A673 (cell line): ENCODE results near the gene TTC7B. TPM values are rescaled to one million over a fixed set of nuclear protein-coding genes. Genes with fewer than 3 reads are reported as not detected.

Source experiments
- BruUV-seq: library from RNA; stranded (reverse); fragments of 400-500 nt; replicated peaks from 2 replicates; lab custom pipeline; 2021; lab: Mats Ljungman, UMichigan
- CTCF ChIA-PET: fragments of 300-600 bp; sonication (Branson Sonifier 250); formaldehyde crosslinking; loops from one replicate; lab custom pipeline; 2022; ENCODE audit warnings: antibody characterized with exemption; lab: Charles Lee
- POLR2A ChIA-PET: fragments of 300-600 bp; sonication (Branson Sonifier 250); formaldehyde crosslinking; loops from one replicate; lab custom pipeline; 2022; ENCODE audit warnings: antibody characterized with exemption; ENCODE audit not compliant: low non-redundant PET; lab: Charles Lee
- DNase-seq: peaks from one replicate; pipeline ENCODE4 v3.0.0-alpha.2; 2015; ENCODE audit warnings: low spot score
- H3K27ac ChIP-seq: fragments of 200-600 bp; sonication (generic); 2 replicates; pipeline ENCODE4 v1.5.1; 2016; ENCODE audit warnings: mixed run types, low read depth, mild to moderate bottlenecking, mixed read lengths, antibody characterized with exemption, low read length; ENCODE audit not compliant: poor library complexity, severe bottlenecking
- H3K27me3 ChIP-seq: fragments of 200-600 bp; sonication (generic); replicated peaks from 2 replicates; pipeline ENCODE4 v1.6.1; 2017; ENCODE audit warnings: mixed run types, low read depth, mild to moderate bottlenecking, mixed read lengths, antibody characterized with exemption, low read length; ENCODE audit not compliant: insufficient read depth, poor library complexity
- H3K36me3 ChIP-seq: fragments of 200-600 bp; sonication (generic); 2 replicates; pipeline ENCODE4 v1.6.1; 2016; ENCODE audit warnings: mixed run types, mild to moderate bottlenecking, mixed read lengths, antibody characterized with exemption, low read length; ENCODE audit not compliant: insufficient read depth, poor library complexity, severe bottlenecking
- H3K4me1 ChIP-seq: fragments of 200-600 bp; sonication (generic); 2 replicates; pipeline ENCODE4 v1.6.1; 2017; ENCODE audit warnings: mixed run types, mild to moderate bottlenecking, mixed read lengths, antibody characterized with exemption, low read length; ENCODE audit not compliant: insufficient read depth, poor library complexity, severe bottlenecking
- H3K4me3 ChIP-seq: fragments of 200-600 bp; sonication (generic); 2 replicates; pipeline ENCODE4 v1.5.1; 2016; ENCODE audit warnings: low read depth, mixed run types, mild to moderate bottlenecking, mixed read lengths, low read length; ENCODE audit not compliant: poor library complexity, severe bottlenecking
- H3K9me3 ChIP-seq: fragments of 200-600 bp; sonication (generic); 2 replicates; pipeline ENCODE4 v1.6.1; 2016; ENCODE audit warnings: mixed run types, low read depth, mild to moderate bottlenecking, mixed read lengths, antibody characterized with exemption, low read length; ENCODE audit not compliant: poor library complexity, severe bottlenecking
- EZH2 ChIP-seq: fragments of 200-600 bp; sonication (generic); IDR thresholded peaks from 2 replicates; pipeline ENCODE4 v1.6.1; 2017; ENCODE audit warnings: borderline replicate concordance, low read depth, mild to moderate bottlenecking, mixed read lengths, antibody characterized with exemption, low read length; ENCODE audit not compliant: poor library complexity, severe bottlenecking
- intact Hi-C: fragments of 100-400 bp; cut with micrococcal nuclease; formaldehyde crosslinking; loops from one replicate; pipeline ENCODE4 v1.10.0; 2022; ENCODE audit not compliant: unreplicated experiment
- total RNA-seq: library from RNA; stranded (reverse); gene quantifications from 2 replicates; pipeline ENCODE4 v1.2.3, GENCODE V29; 2021
- TF ChIP-seq, protein P1 (sequence below): fragments of 300-800, 200-600 bp; sonication (generic); conservative IDR thresholded peaks from 2 replicates; pipeline ENCODE4 v1.5.1; 2017; ENCODE audit warnings: low read depth, mild to moderate bottlenecking, antibody characterized with exemption, low read length, moderate library complexity, mixed read lengths

Gene TTC7B
- total RNA-seq, 1 experiment from 2014 or later, result 39.2 TPM

DNA sequence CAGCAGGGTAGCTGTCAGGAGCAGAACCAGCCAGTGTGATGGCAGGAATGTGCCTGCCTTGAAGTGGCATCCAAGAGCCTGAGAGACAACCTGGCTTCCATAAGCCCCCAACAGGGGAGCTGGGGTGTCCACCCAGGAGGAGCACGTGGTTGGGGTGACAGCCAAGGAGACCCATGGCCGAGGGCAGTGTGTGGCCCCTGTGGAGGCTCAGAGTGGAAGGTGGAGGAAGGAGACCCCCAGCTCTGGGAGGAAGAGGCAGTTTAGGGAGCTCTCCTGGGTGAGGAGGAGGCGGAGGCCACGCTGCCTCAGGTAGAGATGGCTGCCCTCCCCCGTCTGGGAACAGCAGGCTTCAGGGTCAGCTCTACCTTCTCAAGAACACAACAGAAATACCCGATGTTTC is 272.4 kb downstream of the TTC7B start:
- Histone ChIP-seq H3K4me1 (no peaks in the 10 kb centered on the region), H3K27ac (no peak overlapping the region), H3K27me3 (no peaks in the 10 kb centered on the region), H3K4me3 (no peak overlapping the region), H3K9me3 (no peaks in the 10 kb centered on the region), H3K36me3 (no peaks in the 10 kb centered on the region)
- TF ChIP-seq, protein P1, sequence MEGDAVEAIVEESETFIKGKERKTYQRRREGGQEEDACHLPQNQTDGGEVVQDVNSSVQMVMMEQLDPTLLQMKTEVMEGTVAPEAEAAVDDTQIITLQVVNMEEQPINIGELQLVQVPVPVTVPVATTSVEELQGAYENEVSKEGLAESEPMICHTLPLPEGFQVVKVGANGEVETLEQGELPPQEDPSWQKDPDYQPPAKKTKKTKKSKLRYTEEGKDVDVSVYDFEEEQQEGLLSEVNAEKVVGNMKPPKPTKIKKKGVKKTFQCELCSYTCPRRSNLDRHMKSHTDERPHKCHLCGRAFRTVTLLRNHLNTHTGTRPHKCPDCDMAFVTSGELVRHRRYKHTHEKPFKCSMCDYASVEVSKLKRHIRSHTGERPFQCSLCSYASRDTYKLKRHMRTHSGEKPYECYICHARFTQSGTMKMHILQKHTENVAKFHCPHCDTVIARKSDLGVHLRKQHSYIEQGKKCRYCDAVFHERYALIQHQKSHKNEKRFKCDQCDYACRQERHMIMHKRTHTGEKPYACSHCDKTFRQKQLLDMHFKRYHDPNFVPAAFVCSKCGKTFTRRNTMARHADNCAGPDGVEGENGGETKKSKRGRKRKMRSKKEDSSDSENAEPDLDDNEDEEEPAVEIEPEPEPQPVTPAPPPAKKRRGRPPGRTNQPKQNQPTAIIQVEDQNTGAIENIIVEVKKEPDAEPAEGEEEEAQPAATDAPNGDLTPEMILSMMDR, result no peak
- no peak for TF ChIP-seq EZH2
- intact Hi-C loops, result no loop called here
- ChIA-PET POLR2A (interaction anchor here (0.9 kb wide), 1 partner anchor 78 kb away, joined by 3 read pairs; no protein-coding TSS in a partner anchor), CTCF (no interaction called here)
- no TSS peak for BruUV-seq
- DNase-seq, result no peak

DNA sequence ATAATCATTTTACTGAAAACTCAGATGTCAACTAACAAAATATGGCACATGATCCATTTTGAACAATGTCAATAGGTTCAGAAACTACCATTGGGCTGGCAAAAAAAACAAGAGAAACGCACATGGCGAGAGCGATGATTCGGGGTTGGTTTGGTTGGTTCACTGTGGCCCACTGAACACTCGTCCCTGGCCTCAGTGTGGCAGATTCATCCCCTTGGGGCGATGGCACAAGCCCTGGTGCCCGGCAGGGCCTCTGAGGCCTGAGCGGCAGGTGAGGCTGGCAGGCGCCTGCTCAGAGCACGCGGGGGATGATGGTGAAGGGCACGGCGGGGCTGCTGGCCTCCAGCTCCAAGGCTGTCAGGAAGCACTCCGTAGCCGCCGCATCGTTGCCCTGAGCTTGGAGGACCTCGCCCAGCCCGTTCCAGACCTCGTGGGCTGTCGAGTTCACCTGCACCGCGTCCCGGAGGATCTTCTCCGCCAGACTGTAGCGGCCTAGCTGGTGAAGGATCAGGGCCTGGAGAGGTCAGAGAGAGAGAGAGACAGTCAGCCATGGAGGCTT is 275.1 kb downstream of the TTC7B start:
- no TSS peak for BruUV-seq
- CTCF ChIA-PET, result no interaction called here
- POLR2A ChIA-PET, result no interaction called here
- no peak for DNase-seq
- no peaks in the 10 kb centered on the region for H3K36me3 ChIP-seq
- no peaks in the 10 kb centered on the region for H3K9me3 ChIP-seq
- intact Hi-C loops, result no loop called here
- no peaks in the 10 kb centered on the region for H3K27me3 ChIP-seq
- no peaks in the 10 kb centered on the region for H3K4me1 ChIP-seq
- no peak overlapping the region for H3K4me3 ChIP-seq
- no peak overlapping the region for H3K27ac ChIP-seq
- TF ChIP-seq, protein P1, result no peak
- no peak for TF ChIP-seq EZH2

DNA sequence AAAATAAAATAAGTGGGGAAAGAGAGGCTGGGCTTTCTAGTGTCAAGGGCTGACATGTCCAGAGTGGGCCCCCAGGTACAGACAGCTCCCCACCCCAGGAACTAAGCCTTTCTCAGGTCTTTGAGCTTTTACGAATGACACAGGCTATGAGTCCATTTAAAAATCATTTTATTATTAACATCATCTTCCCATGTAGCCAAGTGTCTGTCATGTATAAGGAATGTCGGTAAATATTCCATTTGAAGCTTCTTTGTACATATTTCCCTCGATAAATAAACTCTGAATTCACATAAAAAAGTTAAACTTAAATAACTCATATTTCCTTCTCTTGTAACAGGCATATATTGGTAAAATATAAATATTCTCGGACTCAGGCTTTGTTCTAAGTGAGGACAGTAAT is 275.8 kb downstream of the TTC7B start:
- POLR2A ChIA-PET, result no interaction called here
- CTCF ChIA-PET, result no interaction called here
- intact Hi-C loops, result no loop called here
- no peak overlapping the region for H3K4me3 ChIP-seq
- no TSS peak for BruUV-seq
- no peak overlapping the region for H3K27ac ChIP-seq
- no peaks in the 10 kb centered on the region for H3K4me1 ChIP-seq
- no peak for DNase-seq
- no peaks in the 10 kb centered on the region for H3K27me3 ChIP-seq
- no peaks in the 10 kb centered on the region for H3K9me3 ChIP-seq
- TF ChIP-seq, protein P1, result no peak
- TF ChIP-seq EZH2, result no peak
- no peaks in the 10 kb centered on the region for H3K36me3 ChIP-seq
